Adrenal gland (tissue), 5 donors: Measurements from ENCODE around the gene PAOX.

ENCODE experiments used
- POLR2A ChIP-seq, 2 donors: fragments of 450-650 bp; IDR thresholded peaks; one replicate each; pipeline ENCODE4 v1.6.1; 2017; ENCODE audit warnings: antibody characterized with exemption in 2 of 2, mild to moderate bottlenecking in 2 of 2, moderate library complexity in 1 of 2
- TF ChIP-seq, protein P1 (sequence below), 6 experiments: fragments of 450-650 bp in 4 of 6; fragments of 200-600 bp in 2 of 6; sonication (generic) in 1 of 6; IDR thresholded peaks; 1 replicate in 5 of 6; 2 replicates in 1 of 6; pipeline versions ENCODE4 v1.5.1 to v1.8.0; 2016 to 2021; ENCODE audit warnings: antibody characterized with exemption in 6 of 6, mild to moderate bottlenecking in 2 of 6, moderate library complexity in 1 of 6
- donor health status: DM: no; HTN: no; CAD: no.

- TF ChIP-seq, protein P1, sequence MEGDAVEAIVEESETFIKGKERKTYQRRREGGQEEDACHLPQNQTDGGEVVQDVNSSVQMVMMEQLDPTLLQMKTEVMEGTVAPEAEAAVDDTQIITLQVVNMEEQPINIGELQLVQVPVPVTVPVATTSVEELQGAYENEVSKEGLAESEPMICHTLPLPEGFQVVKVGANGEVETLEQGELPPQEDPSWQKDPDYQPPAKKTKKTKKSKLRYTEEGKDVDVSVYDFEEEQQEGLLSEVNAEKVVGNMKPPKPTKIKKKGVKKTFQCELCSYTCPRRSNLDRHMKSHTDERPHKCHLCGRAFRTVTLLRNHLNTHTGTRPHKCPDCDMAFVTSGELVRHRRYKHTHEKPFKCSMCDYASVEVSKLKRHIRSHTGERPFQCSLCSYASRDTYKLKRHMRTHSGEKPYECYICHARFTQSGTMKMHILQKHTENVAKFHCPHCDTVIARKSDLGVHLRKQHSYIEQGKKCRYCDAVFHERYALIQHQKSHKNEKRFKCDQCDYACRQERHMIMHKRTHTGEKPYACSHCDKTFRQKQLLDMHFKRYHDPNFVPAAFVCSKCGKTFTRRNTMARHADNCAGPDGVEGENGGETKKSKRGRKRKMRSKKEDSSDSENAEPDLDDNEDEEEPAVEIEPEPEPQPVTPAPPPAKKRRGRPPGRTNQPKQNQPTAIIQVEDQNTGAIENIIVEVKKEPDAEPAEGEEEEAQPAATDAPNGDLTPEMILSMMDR (IDR thresholded peaks at IDR 0.05), result no peak
- TF ChIP-seq POLR2A (IDR thresholded peaks at IDR 0.05), result no peak
These were observed 13.5 kb upstream of the PAOX start for GRCh38 chr10:133365461-133366129.
